Ascending aorta (tissue), 2 donors: ENCODE results near the gene SAMD11. TPM values are rescaled to one million over a fixed set of nuclear protein-coding genes. Genes with fewer than 3 reads are reported as not detected.

ENCODE experiments used
- DNase-seq, 2 donors: peaks; one replicate each; pipeline ENCODE4 v3.0.0-alpha.2; 2019; ENCODE audit warnings: low spot score in 2 of 2
- H3K27ac ChIP-seq, 2 donors: fragments of 200-600 bp; sonication (generic); one replicate each; pipeline ENCODE4 v1.5.1; 2016 to 2017; ENCODE audit warnings: mild to moderate bottlenecking in 1 of 2
- H3K27me3 ChIP-seq: fragments of 200-600 bp; sonication (generic); one replicate; pipeline ENCODE4 v1.5.1; 2017
- H3K36me3 ChIP-seq, 2 donors: fragments of 200-600 bp; sonication (generic); one replicate each; pipeline ENCODE4 v1.5.1; 2016
- H3K4me1 ChIP-seq, 2 donors: fragments of 200-600 bp; sonication (generic); one replicate each; pipeline ENCODE4 v1.5.1; 2016 to 2017; ENCODE audit warnings: mild to moderate bottlenecking in 1 of 2
- H3K4me3 ChIP-seq, 2 donors: fragments of 200-600 bp; sonication (generic); one replicate each; pipeline ENCODE4 v1.5.1; 2016 to 2017; ENCODE audit warnings: mild to moderate bottlenecking in 1 of 2
- H3K9me3 ChIP-seq, 2 donors: fragments of 200-600 bp; sonication (generic); one replicate each; pipeline ENCODE4 v1.5.1; 2016
- CTCF ChIP-seq, 3 experiments: fragments of 200-600 bp in 2 of 3; fragments of 450-650 bp in 1 of 3; sonication (generic) in 2 of 3; IDR thresholded peaks; one replicate each; pipeline ENCODE4 v1.5.1; 2016 to 2019; ENCODE audit warnings: antibody characterized with exemption in 3 of 3, mild to moderate bottlenecking in 1 of 3, moderate library complexity in 1 of 3
- intact Hi-C: fragments of 100-400 bp; cut with DNase I; formaldehyde crosslinking; loops from one replicate; pipeline ENCODE4 v1.15.1; 2023
- total RNA-seq: library from RNA; depleted of rRNA; stranded (reverse); fragments of >200 nt; gene quantifications from one replicate; pipeline ENCODE4 v1.1.0, GENCODE V29; 2016

The SAMD11 gene
- total RNA-seq, 1 donor from 2014 or later, result 9.7 TPM

DNA sequence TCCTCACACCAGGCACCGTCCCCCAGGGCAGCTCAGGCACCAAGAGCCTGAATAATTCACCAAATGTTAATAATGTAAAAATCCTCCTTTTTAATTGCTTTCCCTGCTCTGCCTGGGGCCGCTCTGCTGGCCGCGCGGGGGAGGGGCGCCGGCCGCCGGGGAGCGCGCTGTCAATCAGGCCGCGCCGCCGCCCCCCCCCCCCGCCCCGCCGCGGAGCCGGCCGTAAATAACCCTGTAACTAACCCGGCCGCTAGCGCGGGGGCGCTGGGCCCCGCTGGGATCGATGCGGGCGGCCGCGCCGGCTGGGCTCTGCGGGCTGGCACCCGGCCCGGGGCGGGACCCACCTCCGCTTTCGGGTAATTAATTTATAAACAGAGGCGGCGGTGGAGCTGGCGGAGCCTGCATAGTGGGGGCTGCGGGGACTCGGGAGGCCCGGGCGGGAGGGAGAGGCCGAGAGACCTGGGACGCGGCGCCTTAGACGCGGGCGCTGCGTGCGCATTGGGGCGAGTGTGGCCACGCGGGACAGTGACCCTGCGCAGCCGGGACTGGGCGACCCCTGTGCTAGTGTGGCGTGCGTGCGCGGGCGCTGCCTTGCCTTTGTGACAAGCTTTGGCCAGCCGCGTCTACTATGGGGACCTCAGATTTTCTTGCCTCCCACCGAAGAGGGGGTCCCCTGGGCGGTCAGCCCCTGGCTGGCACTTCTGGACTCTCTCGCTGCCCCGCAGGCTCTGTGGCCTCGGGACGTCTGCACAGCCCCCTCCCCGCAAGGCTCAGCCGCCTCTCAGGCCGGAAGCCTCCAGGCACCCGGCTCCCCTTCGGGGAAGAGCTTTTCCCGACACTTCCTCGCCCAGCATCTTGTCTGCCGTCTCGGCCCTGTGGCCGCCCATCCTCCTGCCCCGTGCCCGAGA lies 16.6 kb downstream of the SAMD11 start:
- Histone ChIP-seq H3K27ac (peak overlapping the region; percentile 53 to 70), H3K9me3 (no peaks in the 10 kb centered on the region), H3K4me3 (peak overlapping the region; percentile 48 to 62), H3K4me1 (peaks cover 13 to 21% of the 10 kb centered on the region in 2 donors), H3K27me3 (peaks cover 12% of the 10 kb centered on the region), H3K36me3 (peaks cover 5 to 7% of the 10 kb centered on the region in 2 donors)
- intact Hi-C loops, result loop anchor here (1.0 to 2.0 kb wide), 2 partner anchors 15 to 18 kb away; partner anchors contain the start of gene NOC2L
- peak in 1 of 2 donors; percentile 81 for DNase-seq
- TF ChIP-seq CTCF (IDR thresholded peaks at IDR 0.05), result no peak

- peaks cover 12% of the 10 kb centered on the region for H3K27me3 ChIP-seq
- no peak for DNase-seq
- peak overlapping the region; percentile 53 to 70 for H3K27ac ChIP-seq
- peak overlapping the region; percentile 48 to 62 for H3K4me3 ChIP-seq
- intact Hi-C loops, result loop anchor here (2.0 kb wide), 1 partner anchor 18 kb away; the partner anchor contains the start of gene NOC2L
- H3K4me1 ChIP-seq, result peaks cover 13 to 21% of the 10 kb centered on the region in 2 donors
- TF ChIP-seq CTCF (IDR thresholded peaks at IDR 0.05), result no peak
- H3K36me3 ChIP-seq, result peaks cover 5 to 13% of the 10 kb centered on the region in 2 donors
- H3K9me3 ChIP-seq, result no peaks in the 10 kb centered on the region
Measured at GRCh38 chr1:941015-941587, 17.4 kb downstream of the SAMD11 start.

GRCh38 chr1:941588-942383 lies 18.1 kb downstream of the SAMD11 start:
- Histone ChIP-seq H3K27ac (peak overlapping the region; percentile 56 to 70), H3K36me3 (peaks cover 5 to 19% of the 10 kb centered on the region in 2 donors), H3K27me3 (peaks cover 12% of the 10 kb centered on the region), H3K4me3 (peak overlapping the region; percentile 50 to 62), H3K9me3 (no peaks in the 10 kb centered on the region), H3K4me1 (peaks cover 13 to 21% of the 10 kb centered on the region in 2 donors)
- no peak for TF ChIP-seq CTCF (IDR thresholded peaks at IDR 0.05)
- DNase-seq, result peak in 1 of 2 donors; percentile 85
- intact Hi-C loops, result loop anchor here (2.0 kb wide), 1 partner anchor 17 kb away; the partner anchor contains the start of gene NOC2L

DNA sequence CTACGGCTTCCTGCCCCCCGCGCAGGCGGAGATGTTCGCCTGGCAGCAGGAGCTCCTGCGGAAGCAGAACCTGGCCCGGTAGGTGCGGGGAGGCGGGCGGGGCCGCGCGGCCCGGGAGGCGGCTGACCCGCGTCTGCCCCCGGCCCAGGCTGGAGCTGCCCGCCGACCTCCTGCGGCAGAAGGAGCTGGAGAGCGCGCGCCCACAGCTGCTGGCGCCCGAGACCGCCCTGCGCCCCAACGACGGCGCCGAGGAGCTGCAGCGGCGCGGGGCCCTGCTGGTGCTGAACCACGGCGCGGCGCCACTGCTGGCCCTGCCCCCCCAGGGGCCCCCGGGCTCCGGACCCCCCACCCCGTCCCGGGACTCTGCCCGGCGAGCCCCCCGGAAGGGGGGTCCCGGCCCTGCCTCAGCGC lies 18.7 kb downstream of the SAMD11 start:
- Histone ChIP-seq H3K27me3 (peaks cover 12% of the 10 kb centered on the region), H3K9me3 (no peaks in the 10 kb centered on the region), H3K36me3 (peaks cover 10 to 25% of the 10 kb centered on the region in 2 donors), H3K27ac (peak overlapping the region; percentile 56 to 60), H3K4me3 (peak overlapping the region; percentile 50 to 62), H3K4me1 (peaks cover 13 to 21% of the 10 kb centered on the region in 2 donors)
- intact Hi-C loops, result no loop called here
- no peak for TF ChIP-seq CTCF (IDR thresholded peaks at IDR 0.05)
- DNase-seq, result no peak

GRCh38 chr1:942864-943533 lies 19.3 kb downstream of the SAMD11 start:
- Histone ChIP-seq H3K27me3 (peaks cover 12% of the 10 kb centered on the region), H3K9me3 (no peaks in the 10 kb centered on the region), H3K4me3 (no peak overlapping the region), H3K27ac (peak overlapping the region; percentile 38 to 60), H3K4me1 (peaks cover 13 to 21% of the 10 kb centered on the region in 2 donors), H3K36me3 (peaks cover 16 to 31% of the 10 kb centered on the region in 2 donors)
- DNase-seq, result no peak
- TF ChIP-seq CTCF (IDR thresholded peaks at IDR 0.05), result no peak
- intact Hi-C loops, result no loop called here
